IPS DF 6.9 (cell line): Measurements from ENCODE around the gene PRDM2.

ENCODE experiments used
- DNase-seq: peaks from one replicate; pipeline ENCODE4 v3.0.0-alpha.2; 2013; ENCODE audit warnings: low read depth, low spot score
- H3K27ac ChIP-seq: one replicate; pipeline ENCODE4 v1.5.1; 2013; ENCODE audit warnings: low read length, control low read depth
- H3K27me3 ChIP-seq: 2 replicates; pipeline ENCODE4 v1.6.1; 2013; ENCODE audit warnings: mild to moderate bottlenecking, low read length; ENCODE audit not compliant: control insufficient read depth, insufficient read depth
- H3K36me3 ChIP-seq: 2 replicates; pipeline ENCODE4 v1.6.1; 2013; ENCODE audit warnings: low read length; ENCODE audit not compliant: control insufficient read depth, insufficient read depth
- H3K4me1 ChIP-seq: 2 replicates; pipeline ENCODE4 v1.6.1; 2013; ENCODE audit warnings: low read length; ENCODE audit not compliant: control insufficient read depth, insufficient read depth
- H3K4me3 ChIP-seq: 2 replicates; pipeline ENCODE4 v1.5.1; 2013; ENCODE audit warnings: mild to moderate bottlenecking, low read length
- H3K9me3 ChIP-seq: 2 replicates; pipeline ENCODE4 v1.6.1; 2013; ENCODE audit warnings: low read length, inconsistent platforms; ENCODE audit not compliant: control insufficient read depth, insufficient read depth
- WGBS: extraction: QIAGEN DNeasy Blood & Tissue Kit; methylation state at CpG from one replicate; pipeline ENCODE4 v1.1.7; 2013; ENCODE audit warnings: mixed read lengths, missing lambda C conversion rate; ENCODE audit not compliant: insufficient read length, insufficient coverage; 5-methylcytosine and 5-hydroxymethylcytosine counted together

PRDM2 gene

DNA sequence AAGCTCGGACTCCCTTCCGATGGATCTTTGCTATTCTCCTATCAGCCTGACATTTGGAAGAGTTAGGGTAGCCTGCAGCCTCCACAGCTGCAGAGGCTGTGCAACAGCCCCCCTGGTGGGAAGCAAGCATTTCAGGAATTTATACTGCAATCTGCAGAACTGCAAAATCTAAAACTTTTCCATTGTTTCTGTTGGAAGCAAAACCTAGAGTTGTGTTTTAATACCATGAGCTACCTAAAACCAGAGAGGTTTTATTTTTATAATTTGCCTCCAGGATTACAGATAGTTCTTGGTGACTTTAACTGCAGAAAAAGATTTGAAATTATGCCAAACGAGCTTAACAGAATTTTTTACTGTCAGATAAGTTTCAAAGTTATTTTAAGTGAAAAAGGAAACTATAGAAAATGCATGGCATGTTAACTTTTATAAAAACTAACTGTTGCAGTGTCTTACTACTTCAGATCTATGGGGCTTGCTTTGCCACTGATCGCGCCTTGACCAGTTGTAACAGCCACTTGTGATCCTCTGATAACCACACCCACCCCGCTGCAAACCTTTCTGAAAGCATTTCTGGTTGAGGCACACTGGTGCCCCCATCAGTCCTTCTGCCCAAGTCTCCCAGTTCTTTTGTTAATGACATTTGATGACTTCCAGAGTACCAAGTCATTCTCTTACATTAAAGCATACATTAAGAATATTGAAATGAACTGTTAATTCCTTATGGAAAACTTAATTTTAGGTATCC is 64.8 kb downstream of the PRDM2 start:
- Histone ChIP-seq H3K4me1 (0 out of 2 replicates have a peak, but pooled peaks cover 3% of the 10 kb centered on the region), H3K36me3 (no peaks in the 10 kb centered on the region), H3K27me3 (no peaks in the 10 kb centered on the region), H3K9me3 (no peaks in the 10 kb centered on the region), H3K27ac (no peak overlapping the region), H3K4me3 (no peak overlapping the region)
- DNase-seq, result no peak
- no CpG with 5 or more reads among the region's 6 CpGs for WGBS

DNA sequence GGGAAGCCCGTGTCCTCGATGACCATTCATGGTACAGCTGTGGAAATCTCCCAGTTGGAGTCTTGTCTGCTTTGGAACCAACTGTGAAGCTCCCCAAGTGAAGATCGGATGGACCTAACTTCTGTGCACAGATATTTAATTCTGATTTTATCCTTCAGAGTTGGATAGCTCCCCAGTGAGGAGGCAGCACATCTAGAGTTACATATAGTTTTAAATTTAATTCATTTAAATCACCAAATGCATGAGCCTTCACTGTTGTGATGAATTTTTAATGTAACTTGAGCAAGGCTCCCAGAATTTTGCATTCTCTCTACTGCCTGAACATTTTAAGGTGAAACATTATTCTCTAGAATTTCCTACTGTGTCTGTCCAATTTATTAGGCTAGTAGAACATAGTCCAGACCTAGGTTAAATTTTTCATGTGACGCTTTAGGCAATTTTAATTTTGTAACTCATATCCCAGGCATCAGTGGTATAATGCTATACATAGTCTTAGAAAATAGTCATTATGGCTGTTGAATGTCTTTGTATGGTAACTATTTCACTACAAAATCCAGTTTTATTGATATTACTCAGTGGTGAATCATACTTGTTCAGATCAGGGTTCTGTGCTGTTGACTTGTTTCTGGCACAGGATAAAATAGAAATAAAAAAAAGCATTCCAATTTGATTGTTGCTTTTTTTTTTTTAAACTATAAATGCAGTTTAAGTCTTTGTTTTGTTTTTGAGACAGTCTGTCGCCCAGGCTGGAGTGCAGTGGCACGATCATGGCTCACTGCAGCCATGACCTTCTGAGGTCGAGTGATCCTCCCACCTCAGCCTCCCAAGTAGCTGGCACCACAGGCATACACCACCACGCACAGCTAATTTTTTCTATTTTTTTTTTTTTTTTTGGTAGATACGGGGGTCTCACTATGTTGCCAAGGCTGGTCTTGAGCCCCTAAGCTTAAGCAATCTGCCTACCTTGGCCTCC is 66.9 kb downstream of the PRDM2 start:
- no peaks in the 10 kb centered on the region for H3K27me3 ChIP-seq
- 0 out of 2 replicates have a peak, but pooled peaks cover 3% of the 10 kb centered on the region for H3K4me1 ChIP-seq
- WGBS, result no CpG with 5 or more reads among the region's 9 CpGs
- no peaks in the 10 kb centered on the region for H3K36me3 ChIP-seq
- H3K9me3 ChIP-seq, result no peaks in the 10 kb centered on the region
- no peak overlapping the region for H3K4me3 ChIP-seq
- no peak overlapping the region for H3K27ac ChIP-seq
- DNase-seq, result no peak

DNA sequence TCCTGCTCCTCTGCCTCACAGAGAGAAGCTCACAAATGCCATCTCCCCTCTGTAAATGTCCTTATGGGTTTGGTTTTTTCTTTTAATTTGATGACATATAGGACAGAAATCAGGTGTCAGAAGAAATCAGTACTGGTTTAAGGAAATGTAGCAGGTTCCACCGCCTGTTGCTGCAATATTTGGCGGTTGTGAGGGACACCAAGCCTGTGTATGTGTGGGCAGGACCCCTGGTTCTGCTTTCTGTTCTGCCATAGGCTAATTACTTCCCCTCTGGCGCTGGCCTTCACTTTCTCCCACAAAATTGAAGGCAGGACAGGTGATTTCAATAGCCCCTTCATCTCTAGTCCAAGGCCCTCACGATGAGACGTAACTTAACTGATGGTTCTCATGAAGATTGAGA is 69.2 kb downstream of the PRDM2 start:
- H3K27ac ChIP-seq, result no peak overlapping the region
- no peaks in the 10 kb centered on the region for H3K36me3 ChIP-seq
- H3K4me3 ChIP-seq, result no peak overlapping the region
- DNase-seq, result no peak
- no CpG with 5 or more reads among the region's 5 CpGs for whole genome bisulfite sequencing
- no peaks in the 10 kb centered on the region for H3K9me3 ChIP-seq
- no peaks in the 10 kb centered on the region for H3K4me1 ChIP-seq
- no peaks in the 10 kb centered on the region for H3K27me3 ChIP-seq

DNA sequence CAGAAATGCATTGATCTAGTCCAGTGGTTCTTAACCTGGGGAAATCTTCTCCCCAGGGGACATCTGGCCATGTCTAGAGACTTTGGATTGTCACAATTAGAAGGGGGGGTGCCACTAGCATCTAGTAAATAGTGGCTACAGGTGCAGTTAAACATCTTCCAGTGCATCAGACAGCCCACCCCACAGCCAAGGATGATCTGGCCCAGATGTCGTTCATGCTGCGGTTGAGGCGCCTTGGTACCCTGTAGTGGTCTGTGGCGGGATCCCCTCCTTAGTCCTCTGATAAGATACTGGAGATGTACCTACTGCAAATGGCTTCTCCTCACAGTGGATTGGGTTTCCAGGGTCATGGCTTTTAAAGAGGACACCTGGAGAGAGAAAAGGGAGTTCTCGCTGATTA is 69.8 kb downstream of the PRDM2 start:
- Histone ChIP-seq H3K9me3 (no peaks in the 10 kb centered on the region), H3K4me3 (no peak overlapping the region), H3K27me3 (no peaks in the 10 kb centered on the region), H3K27ac (no peak overlapping the region), H3K4me1 (no peaks in the 10 kb centered on the region), H3K36me3 (no peaks in the 10 kb centered on the region)
- whole genome bisulfite sequencing, result no CpG with 5 or more reads among the region's 5 CpGs
- DNase-seq, result no peak

DNA sequence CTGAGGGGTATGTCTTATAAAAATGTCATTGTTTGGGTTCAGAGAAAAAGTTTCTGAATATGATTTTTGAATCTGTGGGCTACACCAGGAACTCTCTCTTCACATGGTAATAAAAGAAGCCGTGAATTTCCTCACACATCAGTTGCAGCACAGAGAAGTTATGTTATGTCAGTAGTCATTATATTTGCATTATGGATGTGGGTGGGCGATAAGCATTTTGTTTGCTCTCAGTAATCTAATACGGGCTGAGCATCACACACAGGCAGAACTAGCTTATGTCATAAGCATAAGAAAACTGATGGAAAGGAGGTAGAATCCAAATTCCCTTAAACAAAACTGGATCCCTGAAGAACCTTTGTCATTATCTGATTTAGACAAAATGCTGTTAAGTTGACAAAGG is 70.8 kb downstream of the PRDM2 start:
- Histone ChIP-seq H3K9me3 (no peaks in the 10 kb centered on the region), H3K4me3 (no peak overlapping the region), H3K27me3 (no peaks in the 10 kb centered on the region), H3K4me1 (no peaks in the 10 kb centered on the region), H3K27ac (no peak overlapping the region), H3K36me3 (no peaks in the 10 kb centered on the region)
- no peak for DNase-seq
- WGBS, result no CpG with 5 or more reads among the region's 3 CpGs

DNA sequence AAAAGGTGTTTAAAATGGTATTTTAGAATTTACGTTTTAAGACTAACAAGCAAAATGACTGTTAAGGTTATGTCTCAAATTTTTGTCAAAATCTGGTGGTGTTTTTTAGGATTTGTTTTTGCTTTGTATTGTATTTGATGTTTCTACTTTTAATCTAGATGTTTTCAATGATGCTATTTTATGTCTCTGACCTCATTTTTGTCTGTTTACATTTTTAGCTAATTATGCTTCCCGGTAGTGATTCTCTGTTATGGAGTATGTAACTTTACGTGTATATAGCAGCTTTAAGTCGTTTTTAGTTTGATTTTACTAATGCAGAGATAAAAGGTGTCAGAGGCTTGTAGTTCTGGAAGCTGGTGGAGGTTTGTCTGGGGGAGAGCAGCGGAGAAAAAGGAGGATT is 71.8 kb downstream of the PRDM2 start:
- 100% methylated on average over 1 of the region's 5 CpGs for WGBS
- H3K27me3 ChIP-seq, result no peaks in the 10 kb centered on the region
- H3K36me3 ChIP-seq, result no peaks in the 10 kb centered on the region
- no peak for DNase-seq
- H3K4me3 ChIP-seq, result no peak overlapping the region
- no peaks in the 10 kb centered on the region for H3K9me3 ChIP-seq
- no peaks in the 10 kb centered on the region for H3K4me1 ChIP-seq
- no peak overlapping the region for H3K27ac ChIP-seq

DNA sequence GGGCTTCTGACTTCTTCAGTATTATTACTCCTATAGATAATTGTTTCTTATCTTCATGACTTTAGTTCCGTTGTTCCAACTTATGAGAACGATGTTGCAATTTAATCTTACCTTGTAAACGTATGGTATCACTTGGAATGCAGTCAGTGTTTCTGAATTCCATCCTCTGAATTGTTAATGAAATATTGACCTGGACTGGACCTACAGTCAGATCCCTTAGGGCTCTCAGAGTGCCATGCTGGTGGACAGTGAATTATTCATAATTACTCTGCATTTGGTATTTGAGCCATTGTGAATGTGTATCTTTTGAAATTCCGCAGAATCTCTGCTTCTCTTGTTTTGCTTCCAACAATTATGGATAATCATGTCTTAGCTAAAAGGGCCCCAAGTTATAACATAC is 72.3 kb downstream of the PRDM2 start:
- Histone ChIP-seq H3K27me3 (no peaks in the 10 kb centered on the region), H3K27ac (no peak overlapping the region), H3K4me1 (no peaks in the 10 kb centered on the region), H3K4me3 (no peak overlapping the region), H3K36me3 (no peaks in the 10 kb centered on the region), H3K9me3 (no peaks in the 10 kb centered on the region)
- no peak for DNase-seq
- no CpG with 5 or more reads among the region's 4 CpGs for WGBS

DNA sequence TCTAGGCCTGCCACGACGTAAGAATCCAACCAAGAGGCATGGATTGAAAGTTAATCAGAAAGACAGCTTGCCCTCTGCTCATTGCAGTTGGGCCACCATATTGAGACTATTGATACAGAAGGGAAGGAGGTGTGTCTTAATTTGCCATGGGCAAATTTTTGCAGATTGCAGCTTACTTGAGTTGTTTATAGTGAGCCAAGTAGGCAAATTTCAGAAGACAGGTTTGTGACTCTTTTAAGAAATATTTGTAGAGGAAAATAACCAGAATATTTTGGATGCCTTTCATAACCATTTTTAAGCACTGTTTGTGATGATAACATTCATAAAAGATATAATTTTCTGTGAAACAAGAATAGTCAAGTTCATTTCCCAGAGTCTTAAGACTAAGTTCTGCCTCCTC is 74.1 kb downstream of the PRDM2 start:
- Histone ChIP-seq H3K27ac (no peak overlapping the region), H3K36me3 (peaks cover 6% of the 10 kb centered on the region), H3K4me3 (no peak overlapping the region), H3K4me1 (no peaks in the 10 kb centered on the region), H3K27me3 (no peaks in the 10 kb centered on the region), H3K9me3 (no peaks in the 10 kb centered on the region)
- no CpG with 5 or more reads among the region's 2 CpGs for WGBS
- DNase-seq, result no peak

DNA sequence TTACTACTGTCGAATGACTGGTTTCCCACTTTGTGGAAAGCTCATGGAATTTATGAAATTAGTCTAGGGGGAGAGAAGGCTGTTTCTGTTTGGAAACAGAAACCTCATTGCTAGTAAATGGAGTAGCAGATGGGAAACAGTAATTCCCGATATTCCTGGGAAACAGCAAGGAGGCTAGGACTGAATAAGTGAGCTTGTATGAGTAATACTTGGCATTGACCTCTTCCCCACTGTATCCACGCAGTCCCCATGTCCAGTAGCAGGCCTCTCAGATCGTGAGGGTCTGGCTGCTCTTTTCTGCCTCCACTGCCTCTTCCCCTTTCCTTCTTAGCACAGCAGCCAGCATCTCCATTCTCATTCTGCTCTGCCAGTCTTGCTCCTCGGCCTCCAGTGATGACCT is 75.5 kb downstream of the PRDM2 start:
- H3K4me3 ChIP-seq, result no peak overlapping the region
- no peaks in the 10 kb centered on the region for H3K4me1 ChIP-seq
- no peak for DNase-seq
- no peaks in the 10 kb centered on the region for H3K27me3 ChIP-seq
- peaks cover 6% of the 10 kb centered on the region for H3K36me3 ChIP-seq
- no peaks in the 10 kb centered on the region for H3K9me3 ChIP-seq
- WGBS, result no CpG with 5 or more reads among the region's 5 CpGs
- H3K27ac ChIP-seq, result no peak overlapping the region

DNA sequence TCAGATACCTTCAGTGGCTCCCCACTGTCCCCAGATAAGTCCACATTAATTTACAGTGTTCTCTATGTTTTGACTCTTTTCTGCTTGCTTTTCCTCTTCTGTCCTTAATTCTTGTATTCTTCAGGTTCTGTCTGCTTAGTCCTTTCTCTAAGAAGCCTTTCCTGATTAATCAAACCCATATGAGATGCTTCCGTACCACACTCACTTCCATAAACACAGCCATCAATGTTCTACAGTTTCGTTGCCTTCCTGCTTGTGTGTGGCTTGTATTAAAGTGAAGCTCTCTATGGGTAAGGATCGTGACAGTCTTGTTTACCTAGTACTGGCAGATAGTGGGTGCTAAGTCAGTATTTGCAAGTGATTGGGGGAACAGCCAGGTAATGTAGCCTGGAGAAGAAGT is 75.9 kb downstream of the PRDM2 start:
- Histone ChIP-seq H3K9me3 (no peaks in the 10 kb centered on the region), H3K27ac (no peak overlapping the region), H3K4me3 (no peak overlapping the region), H3K36me3 (peaks cover 6% of the 10 kb centered on the region), H3K27me3 (no peaks in the 10 kb centered on the region), H3K4me1 (no peaks in the 10 kb centered on the region)
- no CpG with 5 or more reads among the region's 3 CpGs for WGBS
- no peak for DNase-seq
